ENCODE data around the gene CLASRP. TPM values are rescaled to one million over a fixed set of nuclear protein-coding genes. Genes with fewer than 3 reads are reported as not detected.

CLASRP gene
- total RNA-seq, 2 donors from 2014 or later, result 67.1 to 90.3 TPM

DNA sequence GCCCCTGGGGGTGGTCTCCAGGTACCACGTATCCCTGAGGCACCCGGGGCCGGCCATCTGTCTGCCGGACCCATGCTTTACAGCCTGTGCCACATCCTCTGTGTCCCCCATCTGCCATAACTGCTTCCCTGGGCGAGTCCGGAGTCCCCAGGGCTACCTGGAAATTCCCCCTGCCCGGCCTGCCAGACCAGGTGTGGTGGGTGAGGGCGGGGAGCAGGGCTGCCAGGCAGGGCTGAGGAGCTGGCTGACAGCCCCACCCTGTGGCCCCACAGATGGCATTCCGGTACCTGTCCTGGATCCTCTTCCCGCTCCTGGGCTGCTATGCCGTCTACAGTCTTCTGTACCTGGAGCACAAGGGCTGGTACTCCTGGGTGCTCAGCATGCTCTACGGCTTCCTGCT lies 47.9 kb upstream of the CLASRP start:
- H3K27ac ChIP-seq (ENCODE audit: low read depth, low read length), result no peak overlapping the region
- no peaks in the 10 kb centered on the region for H3K9me3 ChIP-seq (ENCODE audit: control insufficient read depth, low read length)
- H3K4me3 ChIP-seq (ENCODE audit: low read length), result no peak overlapping the region
- no peaks in the 10 kb centered on the region for H3K4me1 ChIP-seq (ENCODE audit: control insufficient read depth, insufficient read depth, low read length)
- no peak overlapping the region for H3K27ac Mint-ChIP-seq
- 96 to 98% methylated on average over 7 to 12 of the region's 12 CpGs for WGBS, 2 experiments (ENCODE audit: insufficient coverage in 1 of 2, insufficient read length in 1 of 2)
- H3K4me3 Mint-ChIP-seq, result no peak overlapping the region
- no peaks in the 10 kb centered on the region for H3K4me1 Mint-ChIP-seq
- H3K36me3 Mint-ChIP-seq (ENCODE audit: low read depth), result peaks cover 43% of the 10 kb centered on the region
- H3K9me3 Mint-ChIP-seq, result no peaks in the 10 kb centered on the region
- H3K27me3 Mint-ChIP-seq (ENCODE audit: insufficient read depth), result no peaks in the 10 kb centered on the region
- TF ChIP-seq, protein P1, sequence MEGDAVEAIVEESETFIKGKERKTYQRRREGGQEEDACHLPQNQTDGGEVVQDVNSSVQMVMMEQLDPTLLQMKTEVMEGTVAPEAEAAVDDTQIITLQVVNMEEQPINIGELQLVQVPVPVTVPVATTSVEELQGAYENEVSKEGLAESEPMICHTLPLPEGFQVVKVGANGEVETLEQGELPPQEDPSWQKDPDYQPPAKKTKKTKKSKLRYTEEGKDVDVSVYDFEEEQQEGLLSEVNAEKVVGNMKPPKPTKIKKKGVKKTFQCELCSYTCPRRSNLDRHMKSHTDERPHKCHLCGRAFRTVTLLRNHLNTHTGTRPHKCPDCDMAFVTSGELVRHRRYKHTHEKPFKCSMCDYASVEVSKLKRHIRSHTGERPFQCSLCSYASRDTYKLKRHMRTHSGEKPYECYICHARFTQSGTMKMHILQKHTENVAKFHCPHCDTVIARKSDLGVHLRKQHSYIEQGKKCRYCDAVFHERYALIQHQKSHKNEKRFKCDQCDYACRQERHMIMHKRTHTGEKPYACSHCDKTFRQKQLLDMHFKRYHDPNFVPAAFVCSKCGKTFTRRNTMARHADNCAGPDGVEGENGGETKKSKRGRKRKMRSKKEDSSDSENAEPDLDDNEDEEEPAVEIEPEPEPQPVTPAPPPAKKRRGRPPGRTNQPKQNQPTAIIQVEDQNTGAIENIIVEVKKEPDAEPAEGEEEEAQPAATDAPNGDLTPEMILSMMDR (conservative IDR thresholded peaks at IDR 0.05), result no peak
- no peaks in the 10 kb centered on the region for H3K27me3 ChIP-seq (ENCODE audit: control insufficient read depth, insufficient read depth, low read length, poor library complexity, severe bottlenecking)
- DNase-seq, result no peak
- peaks cover 21% of the 10 kb centered on the region for H3K36me3 ChIP-seq (ENCODE audit: control insufficient read depth, insufficient read depth, low read length)
- H3K9ac ChIP-seq (ENCODE audit: extremely low read depth, low read length, poor library complexity, severe bottlenecking), result no peak overlapping the region

DNA sequence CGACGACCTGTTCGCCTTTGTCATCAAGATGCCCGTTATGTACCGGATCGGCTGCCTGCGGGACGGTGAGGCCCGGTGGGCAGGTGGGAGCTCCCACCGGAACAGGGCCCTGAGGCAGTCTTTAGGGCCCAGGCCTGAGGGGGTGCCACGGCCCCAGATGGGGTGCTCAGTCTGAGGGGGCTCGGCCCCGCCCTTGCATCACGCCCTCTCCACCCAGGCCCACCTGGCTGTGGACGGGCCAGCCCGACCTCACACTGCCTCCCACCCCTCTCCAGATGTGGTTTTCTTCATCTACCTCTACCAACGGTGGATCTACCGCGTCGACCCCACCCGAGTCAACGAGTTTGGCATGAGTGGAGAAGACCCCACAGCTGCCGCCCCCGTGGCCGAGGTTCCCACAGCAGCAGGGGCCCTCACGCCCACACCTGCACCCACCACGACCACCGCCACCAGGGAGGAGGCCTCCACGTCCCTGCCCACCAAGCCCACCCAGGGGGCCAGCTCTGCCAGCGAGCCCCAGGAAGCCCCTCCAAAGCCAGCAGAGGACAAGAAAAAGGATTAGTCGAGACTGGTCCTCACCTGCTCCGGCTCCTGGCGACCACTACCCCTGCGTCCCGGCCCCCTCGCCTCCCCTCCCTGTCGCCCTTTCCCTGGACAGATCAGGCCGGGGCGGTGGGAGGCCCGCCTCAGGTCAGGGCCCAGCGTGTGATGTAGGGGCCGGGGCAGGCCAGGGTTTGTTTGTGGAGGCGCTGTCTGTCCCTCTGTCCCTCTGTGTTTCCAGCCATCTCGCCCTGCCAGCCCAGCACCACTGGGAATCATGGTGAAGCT lies 46.3 kb upstream of the CLASRP start:
- TF ChIP-seq, protein P1 (conservative IDR thresholded peaks at IDR 0.05), result no peak
- no peak overlapping the region for H3K9ac ChIP-seq (ENCODE audit: extremely low read depth, low read length, poor library complexity, severe bottlenecking)
- WGBS, 2 experiments (ENCODE audit: insufficient coverage in 1 of 2, insufficient read length in 1 of 2), result 94% methylated on average over 31 to 44 of the region's 44 CpGs
- no peaks in the 10 kb centered on the region for H3K9me3 ChIP-seq (ENCODE audit: control insufficient read depth, low read length)
- Mint-ChIP-seq H3K4me3 (no peak overlapping the region), H3K4me1 (no peaks in the 10 kb centered on the region), H3K27me3 (ENCODE audit: insufficient read depth) (no peaks in the 10 kb centered on the region), H3K36me3 (ENCODE audit: low read depth) (peaks cover 32% of the 10 kb centered on the region), H3K27ac (no peak overlapping the region), H3K9me3 (no peaks in the 10 kb centered on the region)
- no peak overlapping the region for H3K27ac ChIP-seq (ENCODE audit: low read depth, low read length)
- no peaks in the 10 kb centered on the region for H3K27me3 ChIP-seq (ENCODE audit: control insufficient read depth, insufficient read depth, low read length, poor library complexity, severe bottlenecking)
- H3K4me3 ChIP-seq (ENCODE audit: low read length), result no peak overlapping the region
- peaks cover 20% of the 10 kb centered on the region for H3K36me3 ChIP-seq (ENCODE audit: control insufficient read depth, insufficient read depth, low read length)
- no peaks in the 10 kb centered on the region for H3K4me1 ChIP-seq (ENCODE audit: control insufficient read depth, insufficient read depth, low read length)
- no peak for DNase-seq

- no peak for DNase-seq
- TF ChIP-seq, protein P1 (conservative IDR thresholded peaks at IDR 0.05), result no peak
- H3K27me3 ChIP-seq (ENCODE audit: control insufficient read depth, insufficient read depth, low read length, poor library complexity, severe bottlenecking), result no peaks in the 10 kb centered on the region
- no peak overlapping the region for H3K9ac ChIP-seq (ENCODE audit: extremely low read depth, low read length, poor library complexity, severe bottlenecking)
- H3K27ac ChIP-seq (ENCODE audit: low read depth, low read length), result no peak overlapping the region
- Mint-ChIP-seq H3K4me3 (no peak overlapping the region), H3K27ac (no peak overlapping the region), H3K4me1 (no peaks in the 10 kb centered on the region), H3K9me3 (no peaks in the 10 kb centered on the region), H3K36me3 (ENCODE audit: low read depth) (peaks cover 29% of the 10 kb centered on the region), H3K27me3 (ENCODE audit: insufficient read depth) (peaks cover 3% of the 10 kb centered on the region)
- no peaks in the 10 kb centered on the region for H3K4me1 ChIP-seq (ENCODE audit: control insufficient read depth, insufficient read depth, low read length)
- 92 to 93% methylated on average over 4 to 6 of the region's 6 CpGs for WGBS, 2 experiments (ENCODE audit: insufficient coverage in 1 of 2, insufficient read length in 1 of 2)
- no peak overlapping the region for H3K4me3 ChIP-seq (ENCODE audit: low read length)
- peaks cover 16% of the 10 kb centered on the region for H3K36me3 ChIP-seq (ENCODE audit: control insufficient read depth, insufficient read depth, low read length)
- H3K9me3 ChIP-seq (ENCODE audit: control insufficient read depth, low read length), result no peaks in the 10 kb centered on the region
Observed at GRCh38 chr19:44993526-44993925, 45.3 kb upstream of the CLASRP start.

All from endodermal cell (in vitro differentiated cells).